ENCODE measurements around the gene MAPK4.

GRCh38 chr18:50621366-50621765, 61.5 kb downstream of the MAPK4 start:
- TF ChIP-seq NR2C2 (IDR thresholded peaks at IDR 0.05; ENCODE audit: borderline replicate concordance, control insufficient read depth, insufficient read length, low read depth), result no peak
- no peak for TF ChIP-seq FOXM1 (IDR thresholded peaks at IDR 0.05; ENCODE audit: low read depth, low read length)

Data from GM12878 (cell line).